GM13977 (cell line): ENCODE measurements around the gene MUC5AC.
"Not testable (repeated sequence)": the region's sequence is repeated elsewhere in the genome, so short reads cannot be mapped to it uniquely, and the experiment has no call there.

Source experiments
- DNase-seq: peaks from one replicate; pipeline ENCODE4 v3.0.0; 2012; ENCODE audit warnings: low spot score
- in situ Hi-C: fragments of 300-500 bp; cut with MboI; formaldehyde crosslinking; loops from one replicate; pipeline ENCODE4 v1.12.0; 2022; ENCODE audit warnings: low sequenced_read_pairs, low pct_unique_long_range_greater_than_20kb, mixed read lengths, inconsistent platforms; ENCODE audit not compliant: unreplicated experiment

Gene MUC5AC

DNA sequence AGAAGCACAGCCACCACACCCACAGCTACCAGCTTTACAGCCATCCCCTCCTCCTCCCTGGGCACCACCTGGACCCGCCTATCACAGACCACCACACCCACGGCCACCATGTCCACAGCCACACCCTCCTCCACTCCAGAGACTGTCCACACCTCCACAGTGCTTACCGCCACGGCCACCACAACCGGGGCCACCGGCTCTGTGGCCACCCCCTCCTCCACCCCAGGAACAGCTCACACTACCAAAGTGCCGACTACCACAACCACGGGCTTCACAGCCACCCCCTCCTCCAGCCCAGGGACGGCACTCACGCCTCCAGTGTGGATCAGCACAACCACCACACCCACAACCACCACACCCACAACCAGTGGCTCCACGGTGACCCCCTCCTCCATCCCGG lies 92.7 kb downstream of the MUC5AC start:
- in situ Hi-C loops, DNase-seq: not testable (repeated sequence)
